Stimulated activated CD8-positive, alpha-beta memory T cell treated with anti-CD3 and anti-CD28 coated beads, Interleukin-12 subunit alpha, Interleukin-12 subunit beta, amount 100 ng/mL, for 4 hours (primary cell): Measurements from ENCODE around the gene TRIM62.
"Not testable (repeated sequence)": the region's sequence is repeated elsewhere in the genome, so short reads cannot be mapped to it uniquely, and the experiment has no call there.

Experiments used
- DNase-seq: peaks from one replicate; pipeline ENCODE4 v3.0.0-alpha.2; 2020; ENCODE audit warnings: low read depth

The TRIM62 gene

DNA sequence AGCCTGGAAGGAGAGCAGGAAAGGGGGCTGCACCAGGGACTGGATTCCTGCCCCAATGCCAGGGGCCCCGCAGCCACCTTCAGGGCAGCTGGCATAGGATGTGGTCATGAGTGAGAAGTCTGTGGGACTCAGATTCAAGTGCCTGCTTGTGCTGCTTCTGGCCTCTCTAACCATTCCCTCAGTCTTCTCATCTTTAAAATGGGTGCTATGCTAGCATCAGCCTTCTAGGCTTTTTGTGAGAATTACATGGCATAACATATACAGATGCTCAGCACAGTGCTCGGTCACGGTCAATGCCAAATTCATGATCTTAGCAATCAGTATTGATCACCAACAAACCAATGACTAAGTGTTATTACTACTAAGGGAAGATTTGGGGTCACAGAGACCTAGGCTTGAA lies 23.5 kb downstream of the TRIM62 start:
- no peak for DNase-seq

DNA sequence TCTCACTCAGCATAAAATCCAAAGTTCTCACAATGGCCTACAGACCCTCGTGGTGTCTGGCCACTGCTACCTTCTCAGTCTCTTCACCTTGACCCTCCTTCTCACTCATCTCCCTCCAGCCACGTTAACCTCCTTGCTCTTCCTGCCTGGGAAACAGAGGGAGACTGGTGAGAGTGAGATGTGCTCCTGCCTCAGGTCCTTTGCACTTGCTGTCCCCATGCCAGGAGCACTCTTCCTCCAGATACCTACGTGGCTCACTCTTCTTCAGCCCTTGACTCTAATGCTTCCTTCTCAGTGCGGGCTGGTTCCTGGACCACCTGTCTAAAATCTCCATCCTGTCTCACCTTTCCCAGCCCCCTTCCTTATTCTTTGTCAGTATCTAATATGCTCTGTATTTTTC lies 24.7 kb downstream of the TRIM62 start:
- no peak for DNase-seq

DNA sequence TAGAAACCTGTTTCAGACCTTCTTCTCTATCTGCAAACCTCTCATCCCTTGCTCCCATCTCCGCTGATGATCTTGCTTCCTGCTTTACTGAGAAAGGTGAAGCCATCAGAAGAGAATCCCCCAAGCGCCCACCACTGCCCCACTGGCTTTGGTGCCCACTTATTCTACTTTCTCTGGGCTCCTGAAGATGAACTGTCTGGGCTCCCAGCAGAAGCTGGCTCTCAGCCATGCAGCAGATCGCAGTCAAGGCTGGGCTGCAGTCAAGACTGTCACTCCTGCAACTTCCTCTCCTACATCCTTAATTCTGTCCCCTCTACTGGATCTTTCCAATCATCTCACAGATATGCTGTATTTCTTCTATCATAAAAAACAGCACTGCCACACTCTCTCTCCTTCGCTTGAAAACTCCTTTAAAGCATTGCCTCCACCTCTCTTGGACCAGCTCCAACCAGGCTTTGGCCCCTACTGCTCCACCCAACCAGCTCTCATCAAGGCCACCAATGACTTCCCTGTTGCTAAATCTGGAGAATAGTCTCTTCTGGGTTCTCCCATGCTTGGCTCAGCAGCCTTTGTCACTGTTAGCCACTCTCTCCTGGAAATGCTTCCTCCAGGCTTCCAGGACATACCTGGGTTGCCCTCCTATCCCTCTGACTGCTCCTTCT lies 25.8 kb downstream of the TRIM62 start:
- no peak for DNase-seq

GRCh38 chr1:33153650-33154049 lies 28.2 kb downstream of the TRIM62 start:
- no peak for DNase-seq

DNA sequence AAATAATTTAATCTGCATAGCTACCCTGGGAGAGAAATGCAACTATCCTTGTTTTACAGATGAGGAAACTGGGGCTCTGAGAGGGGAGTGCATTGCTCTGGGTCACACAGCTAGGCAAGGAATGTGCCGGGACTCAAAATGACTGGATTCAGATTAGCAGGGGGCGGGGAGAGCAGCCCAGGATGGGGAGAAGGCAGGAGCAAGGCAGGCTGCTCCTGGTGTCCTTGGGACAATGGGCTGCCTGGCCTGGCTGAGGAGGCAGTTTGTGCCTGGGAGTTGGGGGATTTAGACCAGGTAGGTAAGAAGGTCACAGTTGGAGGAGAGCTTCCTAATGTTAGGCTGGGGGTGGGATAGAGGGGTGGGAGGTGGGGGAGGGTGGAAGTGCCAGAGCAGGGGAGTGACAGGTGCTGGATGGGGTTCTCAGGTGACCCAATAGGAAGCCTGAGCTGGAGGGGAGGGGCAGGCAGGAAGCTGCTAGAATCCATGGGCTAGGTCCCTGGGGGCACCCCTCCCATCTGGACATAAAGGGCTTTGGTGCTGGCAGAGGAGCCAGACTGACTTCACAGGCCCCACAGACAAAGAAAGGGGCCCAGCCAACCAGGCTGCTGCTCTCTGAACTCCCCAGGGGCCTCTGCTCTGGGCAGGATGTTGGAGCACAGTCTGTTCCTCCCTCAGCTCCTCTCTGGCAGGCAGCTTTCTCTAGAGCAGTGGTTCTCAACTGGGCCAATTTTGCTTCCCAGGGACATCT lies 29.0 kb downstream of the TRIM62 start:
- DNase-seq: no peak

GRCh38 chr1:33151116-33151515 lies 30.7 kb downstream of the TRIM62 start:
- no peak for DNase-seq

GRCh38 chr1:33150522-33150921 lies 31.3 kb downstream of the TRIM62 start:
- DNase-seq: no peak

DNA sequence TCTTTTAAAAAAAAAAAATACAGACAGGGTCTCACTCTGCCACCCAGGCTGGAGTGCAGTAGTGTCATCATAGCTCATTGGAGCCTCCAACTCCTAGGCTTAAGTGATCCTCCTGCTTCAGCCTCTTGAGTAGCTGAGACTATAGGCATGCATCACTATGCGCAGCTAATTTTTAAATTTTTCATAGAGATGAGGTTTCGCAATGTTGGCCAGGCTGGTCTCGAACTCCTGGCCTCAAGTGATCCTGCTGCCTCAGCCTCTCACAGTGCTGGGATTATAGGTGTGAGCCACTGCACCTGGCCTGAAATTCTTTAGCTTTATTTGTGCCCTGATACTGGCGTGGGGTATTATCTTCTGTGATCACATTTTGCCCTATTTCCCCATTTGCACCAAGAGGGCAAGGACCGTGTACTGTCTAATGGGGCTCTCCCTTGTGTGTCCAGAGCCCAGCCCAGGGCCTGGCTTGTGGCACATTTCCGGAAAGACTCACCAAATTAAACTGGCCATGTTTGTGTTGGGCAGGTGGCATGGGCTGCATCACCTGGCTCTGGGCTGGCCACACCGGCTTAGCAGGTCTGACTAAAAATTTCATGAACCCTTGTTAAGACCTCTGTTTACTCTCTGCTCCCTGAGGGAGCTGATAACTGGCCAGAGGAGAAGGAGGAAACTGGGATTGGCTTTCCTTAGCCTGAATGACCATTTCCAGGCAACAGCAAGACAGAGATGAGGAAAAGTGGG lies 32.2 kb downstream of the TRIM62 start:
- no peak for DNase-seq

DNA sequence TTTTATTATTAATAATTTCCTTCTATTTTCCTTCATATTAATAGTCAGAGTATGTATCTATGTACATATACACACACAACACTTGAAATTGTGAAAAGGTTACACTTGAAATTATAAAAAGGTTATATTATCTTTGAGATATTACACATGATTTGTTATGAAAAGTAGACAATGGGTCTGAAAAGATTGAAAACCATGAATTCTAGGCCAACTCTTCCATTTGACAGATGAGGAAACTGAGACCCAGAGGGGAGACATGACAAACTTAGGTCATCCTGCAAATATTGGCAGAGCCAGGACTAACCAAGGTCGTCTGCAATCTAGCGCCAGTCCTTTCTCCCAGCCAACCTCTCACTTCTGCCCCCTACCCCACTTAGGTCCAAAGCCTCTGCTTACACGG lies 33.2 kb downstream of the TRIM62 start:
- DNase-seq: no peak

GRCh38 chr1:33147997-33148314 lies 33.9 kb downstream of the TRIM62 start:
- DNase-seq: no peak

DNA sequence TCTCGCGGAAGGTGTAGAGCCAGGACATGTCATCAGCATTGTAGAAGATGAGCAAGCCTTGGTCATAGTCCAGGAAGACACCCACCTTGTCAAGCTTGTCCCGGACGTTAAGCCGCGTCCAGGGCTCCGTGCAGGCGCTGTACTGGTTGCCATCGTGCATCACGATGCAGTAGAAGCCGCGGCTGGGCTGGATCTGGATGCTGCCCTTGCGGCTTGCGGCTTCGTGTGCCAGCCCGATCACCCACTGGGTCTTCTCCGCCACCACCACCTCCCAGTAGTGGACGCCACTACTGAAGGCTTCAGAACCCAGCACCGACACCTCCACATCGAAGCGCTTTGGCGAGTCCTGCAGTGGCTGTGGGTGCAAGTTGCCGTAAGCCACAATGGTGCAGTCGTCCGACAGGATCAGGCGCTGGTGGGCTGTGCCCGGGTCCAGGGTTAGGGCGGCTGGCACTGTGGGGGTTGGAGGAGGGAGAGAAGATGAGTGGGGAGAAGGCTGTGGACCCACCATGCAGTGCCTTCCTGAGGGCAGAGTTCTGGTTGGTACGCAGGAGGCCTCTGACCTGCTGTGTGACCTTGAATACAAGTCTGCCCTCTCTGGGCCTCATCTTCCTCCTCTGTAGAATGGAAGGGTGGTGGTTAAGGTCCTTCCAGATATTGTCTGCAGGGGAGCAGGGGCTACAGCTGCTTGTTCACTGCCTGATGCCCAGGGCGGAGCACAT lies 34.4 kb downstream of the TRIM62 start:
- DNase-seq: no peak

DNA sequence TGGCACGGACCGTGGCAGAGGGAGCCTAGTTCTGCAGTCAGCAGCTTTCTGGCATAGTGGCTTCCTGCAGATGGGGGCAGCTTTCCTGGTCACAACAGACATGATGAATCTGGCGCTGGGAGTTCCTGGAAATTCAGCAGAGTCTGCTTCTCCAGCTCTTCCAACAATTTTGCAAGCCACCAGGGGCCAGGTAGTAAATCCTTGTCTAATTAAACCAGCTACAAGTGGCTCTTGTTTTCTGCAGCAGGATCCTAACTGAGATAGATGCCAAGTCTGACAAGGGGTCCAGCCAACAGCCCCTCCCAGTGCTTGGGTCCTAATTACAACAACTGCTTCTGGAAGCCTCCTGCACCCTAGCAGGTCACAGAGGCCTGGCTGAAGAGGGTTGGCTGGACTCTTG lies 35.8 kb downstream of the TRIM62 start:
- DNase-seq: no peak

DNA sequence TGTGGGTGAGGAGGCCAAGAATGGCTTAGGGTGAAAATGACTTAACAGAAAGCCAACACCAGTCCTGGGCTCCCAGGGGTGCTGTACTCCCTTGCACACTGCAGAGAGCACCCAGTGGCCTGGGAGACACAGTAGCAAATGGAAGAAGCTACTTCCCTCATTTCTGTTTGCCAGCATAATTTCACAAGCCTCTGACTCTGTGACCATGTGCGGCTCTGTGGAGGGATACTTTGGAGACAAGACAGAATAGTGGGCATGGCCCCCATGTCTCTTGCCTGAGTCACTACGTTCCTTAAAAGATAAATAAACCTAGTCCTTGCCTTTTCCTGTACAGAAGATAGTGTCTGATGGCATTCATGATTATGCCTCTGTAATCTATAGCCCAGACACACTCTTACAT lies 38.1 kb downstream of the TRIM62 start:
- DNase-seq: no peak

- DNase-seq: no peak
Measured at GRCh38 chr1:33143176-33143575, 38.7 kb downstream of the TRIM62 start.

DNA sequence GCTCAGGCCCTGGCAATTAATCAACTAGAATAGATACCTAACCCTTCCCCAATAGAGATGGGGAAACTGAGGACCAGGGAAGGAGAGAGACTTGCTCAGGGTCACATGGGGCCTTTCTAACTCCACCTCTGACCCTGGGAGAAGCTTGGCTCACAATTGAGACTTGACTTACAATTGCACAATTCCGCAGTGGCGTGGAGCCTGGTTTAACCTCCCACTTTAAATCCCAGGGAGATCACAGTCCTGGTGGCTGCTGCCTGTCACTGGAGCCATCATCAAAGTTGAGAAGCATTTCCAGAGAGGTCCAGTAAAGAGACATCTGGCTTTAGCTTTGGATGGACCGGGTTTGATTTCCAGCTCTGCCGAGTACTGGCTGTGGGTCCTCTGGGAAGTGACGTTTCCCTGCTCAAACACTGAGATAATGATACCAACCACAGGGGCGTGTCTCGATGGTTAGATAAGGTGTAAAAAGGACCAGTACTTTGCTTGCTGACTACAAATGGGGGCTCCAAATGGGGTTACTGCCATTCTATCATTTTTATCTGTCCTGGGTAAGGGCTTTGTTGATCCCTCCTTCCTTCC lies 39.3 kb downstream of the TRIM62 start:
- no peak for DNase-seq

DNA sequence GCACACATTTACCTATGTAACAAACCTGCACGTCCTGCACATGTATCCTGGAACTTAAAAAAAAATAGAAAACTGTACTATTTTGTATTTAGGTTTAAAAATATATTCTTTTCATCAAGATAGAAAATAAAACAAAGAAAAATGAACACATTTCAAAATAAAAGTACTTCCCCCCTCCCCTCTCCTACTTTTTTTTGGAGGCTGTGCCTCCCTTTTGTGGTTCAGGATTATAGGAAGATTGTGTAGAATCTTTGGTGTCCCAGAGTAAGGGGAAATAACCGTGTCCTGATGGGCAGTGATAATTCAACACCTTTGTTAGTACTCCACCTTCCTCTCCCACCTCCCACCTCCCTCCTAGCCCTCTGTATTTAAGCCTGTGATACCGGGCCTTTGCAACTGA lies 40.1 kb downstream of the TRIM62 start:
- DNase-seq: no peak

DNA sequence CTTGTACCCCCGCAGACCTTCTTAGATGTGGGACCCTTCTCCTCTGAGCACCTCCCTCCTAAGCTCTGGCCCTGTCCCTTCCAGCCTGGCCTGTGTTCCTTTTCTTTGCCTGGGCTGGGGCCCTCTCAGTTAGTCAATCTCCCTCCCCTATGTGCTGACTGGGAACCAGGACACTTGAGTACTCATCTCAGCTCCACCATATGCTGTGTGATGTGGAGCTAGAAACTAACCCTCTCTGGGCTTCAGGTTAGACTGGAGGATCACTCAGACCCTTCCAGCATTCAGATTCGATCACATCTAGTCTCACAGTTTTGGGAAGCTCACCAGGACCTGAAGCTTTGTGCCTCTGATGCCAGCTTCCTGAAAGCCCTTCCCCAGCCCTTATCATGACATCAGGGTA lies 40.6 kb downstream of the TRIM62 start:
- no peak for DNase-seq

DNA sequence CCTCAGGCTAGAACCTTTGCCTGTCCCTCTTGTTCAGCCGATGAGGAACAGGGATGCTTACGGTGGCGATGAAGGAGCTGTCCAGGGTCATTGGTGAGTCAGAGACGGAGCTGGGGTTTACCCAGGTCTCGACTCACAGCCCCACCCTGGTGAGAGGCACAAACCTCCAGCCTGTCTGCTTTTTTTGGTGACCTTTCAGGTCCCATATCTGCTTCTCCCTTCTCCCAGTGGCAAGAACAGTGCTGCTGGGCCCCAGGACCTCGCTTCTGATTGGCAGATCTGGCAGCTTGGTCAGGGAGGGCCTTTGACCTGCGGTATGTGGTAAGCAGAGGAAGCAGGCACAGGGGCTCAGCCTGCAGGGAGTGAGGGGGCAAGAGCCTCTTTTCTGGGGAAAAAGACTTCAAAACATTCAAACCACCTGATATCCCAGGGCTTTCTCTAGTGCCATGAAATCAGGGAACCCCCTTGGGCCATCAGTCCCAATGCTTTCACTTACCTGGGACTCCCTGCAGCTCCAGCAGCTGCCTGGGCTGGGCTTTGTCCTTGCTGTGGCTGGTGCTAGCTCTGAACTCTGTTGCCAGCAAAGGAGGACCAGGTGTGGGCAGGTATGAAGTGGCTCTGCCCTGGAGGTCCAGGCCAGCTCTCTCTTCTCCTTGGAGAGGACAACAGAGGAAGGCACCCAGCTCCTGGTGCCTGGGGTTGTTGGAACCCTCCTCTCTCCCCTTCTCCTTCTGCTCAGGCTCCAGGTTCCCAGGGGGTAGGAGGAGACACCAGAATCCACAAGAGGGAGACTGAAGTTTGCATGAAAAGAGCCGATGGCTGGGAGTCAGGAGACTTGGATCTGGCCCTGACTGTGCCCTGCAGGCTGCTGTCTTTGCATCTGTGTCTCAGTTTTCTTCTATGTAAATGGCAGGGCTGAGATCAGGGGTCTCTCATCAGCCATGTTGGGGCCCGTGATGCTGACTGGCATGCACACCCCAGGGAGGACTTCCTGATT lies 41.4 kb downstream of the TRIM62 start:
- no peak for DNase-seq

- peak; percentile 11 for DNase-seq
Measured at GRCh38 chr1:33137800-33138199, 44.0 kb downstream of the TRIM62 start.

GRCh38 chr1:33136041-33136440 lies 45.8 kb downstream of the TRIM62 start:
- not testable (repeated sequence) for DNase-seq

GRCh38 chr1:33133478-33134105 lies 48.3 kb downstream of the TRIM62 start:
- DNase-seq: no peak
